Measurements from ENCODE around the gene SWAP70.

Gene SWAP70

DNA sequence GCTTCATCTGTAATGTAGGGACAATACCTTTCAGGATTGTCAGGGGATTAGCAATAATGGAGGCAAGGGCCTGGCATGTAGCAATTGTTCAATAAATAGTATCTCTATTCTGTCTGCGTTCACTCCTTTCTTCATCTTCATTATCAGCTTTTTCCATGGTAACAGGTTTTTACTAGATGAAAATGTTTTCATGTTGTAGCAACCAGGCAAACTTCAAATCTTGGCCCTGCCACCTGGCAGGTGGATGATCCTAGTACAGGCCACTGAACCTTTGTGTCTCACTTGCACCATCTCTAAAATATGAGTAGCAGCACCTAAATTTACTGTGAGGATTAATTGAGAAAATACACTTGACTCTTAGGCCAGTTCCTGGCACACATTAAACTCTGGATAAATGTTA is 83.4 kb downstream of the SWAP70 start:
- Histone ChIP-seq H3K4me1 (no peaks in the 10 kb centered on the region), H3K9me3 (ENCODE audit: control insufficient read depth, low read length) (no peaks in the 10 kb centered on the region), H3K79me2 (no peaks in the 10 kb centered on the region), H3K36me3 (ENCODE audit: control insufficient read depth, insufficient read depth, low read length) (no peaks in the 10 kb centered on the region), H3K27me3 (ENCODE audit: control insufficient read depth, insufficient read depth, low read length) (no peaks in the 10 kb centered on the region), H3K4me3 (ENCODE audit: low read depth, low read length) (no peak overlapping the region), H3K27ac (no peak overlapping the region), H2AFZ (no peak overlapping the region), H3K9ac (no peak overlapping the region), H3K4me2 (ENCODE audit: low read length) (no peak overlapping the region)
- TF ChIP-seq CTCF (IDR thresholded peaks at IDR 0.05): no peak

- no peak overlapping the region for H3K9ac ChIP-seq
- no peaks in the 10 kb centered on the region for H3K79me2 ChIP-seq
- H3K4me2 ChIP-seq (ENCODE audit: low read length): no peak overlapping the region
- no peak for TF ChIP-seq CTCF (IDR thresholded peaks at IDR 0.05)
- H3K9me3 ChIP-seq (ENCODE audit: control insufficient read depth, low read length): no peaks in the 10 kb centered on the region
- no peak overlapping the region for H3K4me3 ChIP-seq (ENCODE audit: low read depth, low read length)
- no peak overlapping the region for H3K27ac ChIP-seq
- H3K4me1 ChIP-seq: no peaks in the 10 kb centered on the region
- no peak overlapping the region for H2AFZ ChIP-seq
- H3K36me3 ChIP-seq (ENCODE audit: control insufficient read depth, insufficient read depth, low read length): no peaks in the 10 kb centered on the region
- H3K27me3 ChIP-seq (ENCODE audit: control insufficient read depth, insufficient read depth, low read length): no peaks in the 10 kb centered on the region
Measured at GRCh38 chr11:9747828-9748227, 84.0 kb downstream of the SWAP70 start.

- no peaks in the 10 kb centered on the region for H3K9me3 ChIP-seq (ENCODE audit: control insufficient read depth, low read length)
- no peaks in the 10 kb centered on the region for H3K27me3 ChIP-seq (ENCODE audit: control insufficient read depth, insufficient read depth, low read length)
- no peak overlapping the region for H3K4me3 ChIP-seq (ENCODE audit: low read depth, low read length)
- no peak overlapping the region for H3K27ac ChIP-seq
- no peak overlapping the region for H3K9ac ChIP-seq
- no peaks in the 10 kb centered on the region for H3K4me1 ChIP-seq
- H3K4me2 ChIP-seq (ENCODE audit: low read length): no peak overlapping the region
- no peaks in the 10 kb centered on the region for H3K79me2 ChIP-seq
- H3K36me3 ChIP-seq (ENCODE audit: control insufficient read depth, insufficient read depth, low read length): no peaks in the 10 kb centered on the region
- peak; percentile 62 for TF ChIP-seq CTCF (IDR thresholded peaks at IDR 0.05)
- no peak overlapping the region for H2AFZ ChIP-seq
Measured at GRCh38 chr11:9748361-9748970, 84.6 kb downstream of the SWAP70 start.

GRCh38 chr11:9750551-9750950 is 86.7 kb downstream of the SWAP70 start:
- no peaks in the 10 kb centered on the region for H3K9me3 ChIP-seq (ENCODE audit: control insufficient read depth, low read length)
- H3K4me3 ChIP-seq (ENCODE audit: low read depth, low read length): no peak overlapping the region
- H3K36me3 ChIP-seq (ENCODE audit: control insufficient read depth, insufficient read depth, low read length): no peaks in the 10 kb centered on the region
- no peak overlapping the region for H3K9ac ChIP-seq
- H3K79me2 ChIP-seq: no peaks in the 10 kb centered on the region
- TF ChIP-seq CTCF (IDR thresholded peaks at IDR 0.05): no peak
- no peak overlapping the region for H2AFZ ChIP-seq
- no peaks in the 10 kb centered on the region for H3K4me1 ChIP-seq
- H3K27ac ChIP-seq: no peak overlapping the region
- no peaks in the 10 kb centered on the region for H3K27me3 ChIP-seq (ENCODE audit: control insufficient read depth, insufficient read depth, low read length)
- H3K4me2 ChIP-seq (ENCODE audit: low read length): no peak overlapping the region

DNA sequence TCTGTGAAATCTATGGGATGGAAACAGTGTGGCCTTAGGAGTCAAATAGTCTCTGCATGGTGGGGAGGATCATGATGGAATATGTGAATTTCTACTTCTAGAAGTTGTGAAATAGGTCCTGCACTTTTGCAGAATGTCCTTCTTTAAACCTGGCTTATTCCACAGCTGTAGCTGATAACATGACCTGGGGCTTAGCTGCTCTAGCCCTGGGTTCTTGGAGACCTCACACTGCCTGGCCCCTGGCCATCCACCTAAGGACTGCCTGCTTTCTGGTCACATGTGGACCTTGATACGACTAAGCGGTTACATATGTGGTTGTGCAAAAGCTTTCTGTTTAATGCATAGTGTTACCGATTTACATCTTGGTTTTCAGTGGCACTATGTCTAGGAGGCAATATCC is 88.2 kb downstream of the SWAP70 start:
- no peak for TF ChIP-seq CTCF (IDR thresholded peaks at IDR 0.05)
- no peaks in the 10 kb centered on the region for H3K27me3 ChIP-seq (ENCODE audit: control insufficient read depth, insufficient read depth, low read length)
- H3K27ac ChIP-seq: no peak overlapping the region
- no peaks in the 10 kb centered on the region for H3K4me1 ChIP-seq
- H3K79me2 ChIP-seq: no peaks in the 10 kb centered on the region
- no peak overlapping the region for H3K4me3 ChIP-seq (ENCODE audit: low read depth, low read length)
- H3K4me2 ChIP-seq (ENCODE audit: low read length): no peak overlapping the region
- no peaks in the 10 kb centered on the region for H3K36me3 ChIP-seq (ENCODE audit: control insufficient read depth, insufficient read depth, low read length)
- no peak overlapping the region for H2AFZ ChIP-seq
- H3K9ac ChIP-seq: no peak overlapping the region
- H3K9me3 ChIP-seq (ENCODE audit: control insufficient read depth, low read length): no peaks in the 10 kb centered on the region

All from parathyroid adenoma (tissue), 2 donors.